Adrenal gland (tissue), 12 donors: ENCODE results near the gene PIK3IP1. TPM values are rescaled to one million over a fixed set of nuclear protein-coding genes. Genes with fewer than 3 reads are reported as not detected.

ENCODE experiments used
- DNase-seq, 7 donors: peaks; one replicate each; pipeline ENCODE4 v3.0.0-alpha.2; 2019 to 2020
- H3K27ac ChIP-seq, 5 donors: fragments of 200-600 bp; sonication (generic) in 4 of 5; 1 replicate in 3 of 5; 2 replicates in 2 of 5; pipeline versions ENCODE4 v1.5.1 to v1.8.0; 2016 to 2020; ENCODE audit warnings: mild to moderate bottlenecking in 1 of 5
- H3K27me3 ChIP-seq: fragments of 200-600 bp; 2 replicates; pipeline ENCODE4 v1.8.0; 2021
- H3K36me3 ChIP-seq, 2 donors: fragments of 200-600 bp; replicated peaks in 1 of 2; 1 replicate in 1 of 2; 2 replicates in 1 of 2; pipeline versions ENCODE4 v1.5.1 to v1.8.0; 2018 to 2022
- H3K4me1 ChIP-seq, 2 donors: fragments of 200-600 bp; replicated peaks in 1 of 2; 1 replicate in 1 of 2; 2 replicates in 1 of 2; pipeline versions ENCODE4 v1.5.1 to v1.8.0; 2018 to 2021
- H3K4me3 ChIP-seq, 4 donors: fragments of 200-600 bp; sonication (generic) in 3 of 4; one replicate each; pipeline ENCODE4 v1.5.1; 2016 to 2018
- H3K9me3 ChIP-seq, 3 donors: fragments of 200-600 bp; sonication (generic) in 1 of 3; replicated peaks in 1 of 3; 1 replicate in 2 of 3; 2 replicates in 1 of 3; pipeline versions ENCODE4 v1.5.1 to v1.8.0; 2016 to 2021
- POLR2A ChIP-seq, 2 donors: fragments of 450-650 bp; IDR thresholded peaks; one replicate each; pipeline ENCODE4 v1.6.1; 2017; ENCODE audit warnings: antibody characterized with exemption in 2 of 2, mild to moderate bottlenecking in 2 of 2, moderate library complexity in 1 of 2
- WGBS, 4 donors: extraction: QIAGEN DNeasy Blood & Tissue Kit in 2 of 4; methylation state at CpG; one replicate each; pipeline versions ENCODE4 v1.1.5 to v1.1.7; 2013 to 2017; 5-methylcytosine and 5-hydroxymethylcytosine counted together
- intact Hi-C, 2 donors: fragments of 100-400 bp; cut with DNase I; formaldehyde crosslinking; loops; one replicate each; pipeline versions ENCODE4 v1.14.1 to v1.15.0; 2022 to 2023
- polyA plus RNA-seq, 3 donors: library from polyadenylated mRNA; stranded (reverse); fragments of 200-250 nt in 2 of 3; fragments of 350-450 nt in 1 of 3; fragmentation: Illumina TruSeq in 1 of 3; extraction: RNeasy Lipid Tissue Mini Kit (QIAGEN cat#74804) in 1 of 3; gene quantifications; one replicate each; pipeline ENCODE4 v1.2.3, GENCODE V29; 2013 to 2014
- total RNA-seq, 9 donors: library from RNA; depleted of rRNA in 4 of 9; stranded (reverse); fragments of >200 nt in 4 of 9; fragments of 120-200 nt in 1 of 9; fragmentation: NEBNext Ultra II Directional in 1 of 9; extraction: Animal tissue kit (Norgen Biotek cat#: 25700) in 1 of 9; gene quantifications; one replicate each; pipeline versions ENCODE4 v1.1.0 to v1.2.4, GENCODE V29; 2013 to 2023
- TF ChIP-seq, protein P1 (sequence below), 6 experiments: fragments of 450-650 bp in 4 of 6; fragments of 200-600 bp in 2 of 6; sonication (generic) in 1 of 6; IDR thresholded peaks; 1 replicate in 5 of 6; 2 replicates in 1 of 6; pipeline versions ENCODE4 v1.5.1 to v1.8.0; 2016 to 2021; ENCODE audit warnings: antibody characterized with exemption in 6 of 6, mild to moderate bottlenecking in 2 of 6, moderate library complexity in 1 of 6
- donor health status: healthy with polysubstance abuse.
- donor health status: Bipolar disorder and iron deficiency.
- donor health status: DM: yes; HTN: yes; CAD: no.
- donor health status: DM: no; HTN: no; CAD: no.
- donor health status: DM: no; HTN: no; CAD: no.
- donor health status: DM: yes; HTN: yes; CAD: no.

Gene PIK3IP1
- total and polyA plus RNA-seq, 12 donors: 12.1 to 161 (median 69.7) TPM

DNA sequence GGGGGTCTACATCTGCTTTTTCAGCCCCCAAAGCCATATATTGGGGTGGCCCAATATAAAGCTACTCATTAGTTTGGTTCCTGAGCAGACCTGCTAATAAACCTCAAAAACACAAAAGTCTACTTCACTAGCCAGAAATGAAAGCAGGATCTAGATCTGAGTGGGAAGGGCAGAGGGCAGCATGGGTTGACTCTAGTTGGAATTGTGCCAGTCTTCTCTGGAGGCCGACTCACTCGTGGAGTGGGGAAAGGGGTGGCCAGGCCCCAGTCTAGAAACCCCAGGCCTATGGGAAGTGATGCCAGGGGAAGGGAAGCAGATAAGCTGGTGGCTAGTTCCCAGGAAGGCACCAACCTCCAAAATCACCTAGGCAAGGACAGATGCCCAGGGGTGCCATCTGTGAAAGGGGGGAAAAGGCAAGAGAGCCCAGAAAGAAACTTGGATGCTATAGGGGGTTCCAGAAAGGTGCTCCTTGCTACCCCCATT, 48.5 kb upstream of the PIK3IP1 start:
- intact Hi-C loops: no loop called here
- 0 to 3% (median 1%) methylated on average over 2 of the region's 2 CpGs for WGBS, 4 donors
- Histone ChIP-seq H3K4me3 (no peak overlapping the region), H3K27ac (peak overlapping the region in 2 of 5 donors; percentile 6 to 52), H3K9me3 (no peaks in the 10 kb centered on the region), H3K4me1 (peaks cover 19 to 35% of the 10 kb centered on the region in 2 donors), H3K36me3 (peaks cover 0 to 29% of the 10 kb centered on the region in 2 donors), H3K27me3 (no peaks in the 10 kb centered on the region)
- peak in 1 of 7 donors; percentile 14 for DNase-seq
- TF ChIP-seq, protein P1, sequence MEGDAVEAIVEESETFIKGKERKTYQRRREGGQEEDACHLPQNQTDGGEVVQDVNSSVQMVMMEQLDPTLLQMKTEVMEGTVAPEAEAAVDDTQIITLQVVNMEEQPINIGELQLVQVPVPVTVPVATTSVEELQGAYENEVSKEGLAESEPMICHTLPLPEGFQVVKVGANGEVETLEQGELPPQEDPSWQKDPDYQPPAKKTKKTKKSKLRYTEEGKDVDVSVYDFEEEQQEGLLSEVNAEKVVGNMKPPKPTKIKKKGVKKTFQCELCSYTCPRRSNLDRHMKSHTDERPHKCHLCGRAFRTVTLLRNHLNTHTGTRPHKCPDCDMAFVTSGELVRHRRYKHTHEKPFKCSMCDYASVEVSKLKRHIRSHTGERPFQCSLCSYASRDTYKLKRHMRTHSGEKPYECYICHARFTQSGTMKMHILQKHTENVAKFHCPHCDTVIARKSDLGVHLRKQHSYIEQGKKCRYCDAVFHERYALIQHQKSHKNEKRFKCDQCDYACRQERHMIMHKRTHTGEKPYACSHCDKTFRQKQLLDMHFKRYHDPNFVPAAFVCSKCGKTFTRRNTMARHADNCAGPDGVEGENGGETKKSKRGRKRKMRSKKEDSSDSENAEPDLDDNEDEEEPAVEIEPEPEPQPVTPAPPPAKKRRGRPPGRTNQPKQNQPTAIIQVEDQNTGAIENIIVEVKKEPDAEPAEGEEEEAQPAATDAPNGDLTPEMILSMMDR (IDR thresholded peaks at IDR 0.05): no peak
- TF ChIP-seq POLR2A (IDR thresholded peaks at IDR 0.05): no peak

DNA sequence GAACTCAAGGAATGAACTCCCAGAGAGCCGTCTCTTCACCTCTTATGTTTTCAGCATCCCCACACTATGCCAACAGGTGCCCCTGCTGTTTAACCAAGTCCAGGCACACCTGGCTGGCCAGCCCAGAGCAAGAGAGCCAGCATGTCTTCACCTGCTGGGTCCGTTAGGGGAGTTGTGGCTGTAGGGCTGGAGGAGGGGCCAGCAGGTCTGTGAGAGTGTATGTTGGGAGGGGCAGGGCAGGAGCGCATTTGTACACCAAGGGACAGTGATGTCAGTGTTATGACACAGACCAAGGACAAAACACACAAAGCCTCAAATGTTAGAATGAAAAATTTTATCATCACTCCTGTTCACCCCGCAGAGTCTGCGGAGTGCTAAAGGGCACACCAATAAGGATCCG, 48.1 kb upstream of the PIK3IP1 start:
- WGBS, 4 donors: 63 to 72% (median 68%) methylated on average over 6 of the region's 6 CpGs
- peak overlapping the region in 2 of 5 donors; percentile 6 to 40 for H3K27ac ChIP-seq
- TF ChIP-seq POLR2A (IDR thresholded peaks at IDR 0.05): no peak
- TF ChIP-seq, protein P1 (IDR thresholded peaks at IDR 0.05): no peak
- H3K4me3 ChIP-seq: no peak overlapping the region
- H3K36me3 ChIP-seq: peaks cover 0 to 33% of the 10 kb centered on the region in 2 donors
- intact Hi-C loops: no loop called here
- peak in 4 of 7 donors; percentile 31 to 66 (median 40) for DNase-seq
- H3K27me3 ChIP-seq: no peaks in the 10 kb centered on the region
- no peaks in the 10 kb centered on the region for H3K9me3 ChIP-seq
- H3K4me1 ChIP-seq: peaks cover 17 to 34% of the 10 kb centered on the region in 2 donors

DNA sequence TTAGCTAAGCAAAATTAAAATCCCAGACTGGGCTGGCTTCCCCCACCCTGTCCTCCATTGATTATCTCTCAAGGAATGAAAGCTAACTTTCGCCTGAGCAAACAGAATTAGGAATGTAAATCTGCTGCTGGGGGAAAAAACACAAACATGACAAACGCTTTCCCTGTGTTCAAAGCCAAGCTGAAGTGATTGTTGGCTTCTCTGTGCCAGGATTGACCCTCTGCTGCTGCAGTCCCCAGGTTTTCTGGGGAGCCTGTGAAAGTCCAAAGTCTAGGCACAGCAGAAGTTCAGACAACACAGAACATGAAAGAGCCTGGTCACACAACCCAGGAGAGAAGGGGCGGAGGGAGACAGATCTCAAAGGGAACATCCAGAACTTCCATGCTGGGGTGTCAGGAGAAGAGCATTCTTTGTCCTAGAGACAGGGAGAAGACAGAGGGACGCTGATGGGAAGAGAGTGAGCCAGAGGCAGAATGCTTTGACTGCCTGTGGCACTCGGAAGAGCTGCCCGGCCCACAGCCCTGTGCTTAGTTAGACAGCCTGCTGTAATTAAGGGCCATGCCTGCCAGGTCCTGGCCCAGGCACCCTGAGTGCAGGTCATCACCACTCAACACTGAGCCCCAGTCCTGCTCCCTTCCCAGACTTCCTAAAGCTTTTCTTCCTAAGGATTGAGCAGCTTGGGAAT, 47.0 kb upstream of the PIK3IP1 start:
- H3K4me3 ChIP-seq: no peak overlapping the region
- H3K36me3 ChIP-seq: peaks cover 0 to 44% of the 10 kb centered on the region in 2 donors
- intact Hi-C loops: loop anchor here in 1 of 2 donors (10.0 kb wide), 1 partner anchor 64 kb away; no protein-coding TSS in a partner anchor
- WGBS, 4 donors: 78 to 91% (median 85%) methylated on average over 4 to 6 of the region's 6 CpGs
- no peaks in the 10 kb centered on the region for H3K9me3 ChIP-seq
- H3K27me3 ChIP-seq: no peaks in the 10 kb centered on the region
- peaks cover 8 to 23% of the 10 kb centered on the region in 2 donors for H3K4me1 ChIP-seq
- no peak overlapping the region for H3K27ac ChIP-seq
- no peak for TF ChIP-seq POLR2A (IDR thresholded peaks at IDR 0.05)
- TF ChIP-seq, protein P1 (IDR thresholded peaks at IDR 0.05): no peak
- DNase-seq: no peak

DNA sequence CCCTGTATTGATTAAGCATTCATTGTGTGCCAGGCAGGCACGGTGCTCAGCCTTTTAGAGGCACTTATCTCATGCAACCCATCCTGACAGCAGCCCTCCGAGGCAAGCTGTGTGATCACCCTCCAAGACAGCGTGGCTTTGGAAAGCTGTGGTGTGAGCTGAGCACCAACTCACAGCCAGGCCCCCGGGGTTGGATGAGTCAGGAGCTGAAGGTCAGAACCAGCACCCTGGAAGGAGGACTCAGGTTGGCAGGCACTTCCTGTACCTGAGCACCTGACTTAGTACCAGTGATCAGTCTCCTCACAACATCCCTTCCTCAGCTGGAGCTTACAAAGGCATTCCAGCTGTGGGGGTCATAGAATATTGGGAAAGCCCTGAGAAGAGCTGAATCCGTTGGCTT, 44.9 kb upstream of the PIK3IP1 start:
- Histone ChIP-seq H3K4me1 (peaks cover 0 to 6% of the 10 kb centered on the region in 2 donors), H3K9me3 (no peaks in the 10 kb centered on the region), H3K4me3 (no peak overlapping the region), H3K27ac (peak overlapping the region in 3 of 5 donors; percentile 26 to 52 (median 41)), H3K36me3 (peaks cover 0 to 58% of the 10 kb centered on the region in 2 donors), H3K27me3 (no peaks in the 10 kb centered on the region)
- 26 to 67% (median 41%) methylated on average over 4 to 5 of the region's 5 CpGs for WGBS, 4 donors
- DNase-seq: peak in 6 of 7 donors; percentile 72 to 85 (median 74)
- intact Hi-C loops: loop anchor here in 1 of 2 donors (10.0 kb wide), 1 partner anchor 62 kb away; no protein-coding TSS in a partner anchor
- TF ChIP-seq POLR2A (IDR thresholded peaks at IDR 0.05): no peak
- TF ChIP-seq, protein P1 (IDR thresholded peaks at IDR 0.05): no peak
